Erythroblast (primary cell): ENCODE results near the gene NIPSNAP3A.

Source experiments
- GATA1 ChIP-seq: IDR thresholded peaks from 2 replicates; pipeline ENCODE4 v1.6.1; 2011; ENCODE audit warnings: low read depth, mild to moderate bottlenecking, control low read depth, low read length, moderate library complexity
- POLR2A ChIP-seq: IDR thresholded peaks from 2 replicates; pipeline ENCODE4 v1.6.1; 2011; ENCODE audit warnings: mild to moderate bottlenecking, low read length

GRCh38 chr9:104788251-104788650 lies 40.8 kb downstream of the NIPSNAP3A start:
- TF ChIP-seq POLR2A (no peak), GATA1 (no peak)
